ENCODE measurements around the gene FLNB. TPM values are rescaled to one million over a fixed set of nuclear protein-coding genes. Genes with fewer than 3 reads are reported as not detected.

Gene FLNB
- total RNA-seq, 1 experiment from 2014 or later = 309 TPM

GRCh38 chr3:58074116-58074715, 66.0 kb downstream of the FLNB start:
- H3K36me3 ChIP-seq (ENCODE audit: control insufficient read depth, insufficient read depth, low read length) = peaks cover 13% of the 10 kb centered on the region
- DNase-seq (ENCODE audit: low read depth, low spot score) = no peak
- peak overlapping the region; percentile 59 for H3K27ac ChIP-seq (ENCODE audit: low read length)
- intact Hi-C loops (cut with micrococcal nuclease; ENCODE audit: unreplicated experiment) = no loop called here
- no peaks in the 10 kb centered on the region for H3K27me3 ChIP-seq (ENCODE audit: control insufficient read depth, insufficient read depth, low read length)
- H3K4me3 ChIP-seq (ENCODE audit: low read depth in 2 of 2, low read length in 2 of 2) = no peak overlapping the region
- no peak for ATAC-seq
- BruUV-seq (replicated peaks) = no TSS peak
- CTCF ChIA-PET = no interaction called here
- no peak for TF ChIP-seq SIN3A (IDR thresholded peaks at IDR 0.05; ENCODE audit: borderline replicate concordance, insufficient read depth, low read depth, low read length)
- TF ChIP-seq TCF7L2 (IDR thresholded peaks at IDR 0.05; ENCODE audit: low read depth, low read length) = no peak
- TF ChIP-seq, protein P1, sequence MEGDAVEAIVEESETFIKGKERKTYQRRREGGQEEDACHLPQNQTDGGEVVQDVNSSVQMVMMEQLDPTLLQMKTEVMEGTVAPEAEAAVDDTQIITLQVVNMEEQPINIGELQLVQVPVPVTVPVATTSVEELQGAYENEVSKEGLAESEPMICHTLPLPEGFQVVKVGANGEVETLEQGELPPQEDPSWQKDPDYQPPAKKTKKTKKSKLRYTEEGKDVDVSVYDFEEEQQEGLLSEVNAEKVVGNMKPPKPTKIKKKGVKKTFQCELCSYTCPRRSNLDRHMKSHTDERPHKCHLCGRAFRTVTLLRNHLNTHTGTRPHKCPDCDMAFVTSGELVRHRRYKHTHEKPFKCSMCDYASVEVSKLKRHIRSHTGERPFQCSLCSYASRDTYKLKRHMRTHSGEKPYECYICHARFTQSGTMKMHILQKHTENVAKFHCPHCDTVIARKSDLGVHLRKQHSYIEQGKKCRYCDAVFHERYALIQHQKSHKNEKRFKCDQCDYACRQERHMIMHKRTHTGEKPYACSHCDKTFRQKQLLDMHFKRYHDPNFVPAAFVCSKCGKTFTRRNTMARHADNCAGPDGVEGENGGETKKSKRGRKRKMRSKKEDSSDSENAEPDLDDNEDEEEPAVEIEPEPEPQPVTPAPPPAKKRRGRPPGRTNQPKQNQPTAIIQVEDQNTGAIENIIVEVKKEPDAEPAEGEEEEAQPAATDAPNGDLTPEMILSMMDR (IDR thresholded peaks at IDR 0.05) = no peak
- TF ChIP-seq POLR2AphosphoS5 (IDR thresholded peaks at IDR 0.05; ENCODE audit: low read depth, low read length) = no peak
- TF ChIP-seq, protein P2, sequence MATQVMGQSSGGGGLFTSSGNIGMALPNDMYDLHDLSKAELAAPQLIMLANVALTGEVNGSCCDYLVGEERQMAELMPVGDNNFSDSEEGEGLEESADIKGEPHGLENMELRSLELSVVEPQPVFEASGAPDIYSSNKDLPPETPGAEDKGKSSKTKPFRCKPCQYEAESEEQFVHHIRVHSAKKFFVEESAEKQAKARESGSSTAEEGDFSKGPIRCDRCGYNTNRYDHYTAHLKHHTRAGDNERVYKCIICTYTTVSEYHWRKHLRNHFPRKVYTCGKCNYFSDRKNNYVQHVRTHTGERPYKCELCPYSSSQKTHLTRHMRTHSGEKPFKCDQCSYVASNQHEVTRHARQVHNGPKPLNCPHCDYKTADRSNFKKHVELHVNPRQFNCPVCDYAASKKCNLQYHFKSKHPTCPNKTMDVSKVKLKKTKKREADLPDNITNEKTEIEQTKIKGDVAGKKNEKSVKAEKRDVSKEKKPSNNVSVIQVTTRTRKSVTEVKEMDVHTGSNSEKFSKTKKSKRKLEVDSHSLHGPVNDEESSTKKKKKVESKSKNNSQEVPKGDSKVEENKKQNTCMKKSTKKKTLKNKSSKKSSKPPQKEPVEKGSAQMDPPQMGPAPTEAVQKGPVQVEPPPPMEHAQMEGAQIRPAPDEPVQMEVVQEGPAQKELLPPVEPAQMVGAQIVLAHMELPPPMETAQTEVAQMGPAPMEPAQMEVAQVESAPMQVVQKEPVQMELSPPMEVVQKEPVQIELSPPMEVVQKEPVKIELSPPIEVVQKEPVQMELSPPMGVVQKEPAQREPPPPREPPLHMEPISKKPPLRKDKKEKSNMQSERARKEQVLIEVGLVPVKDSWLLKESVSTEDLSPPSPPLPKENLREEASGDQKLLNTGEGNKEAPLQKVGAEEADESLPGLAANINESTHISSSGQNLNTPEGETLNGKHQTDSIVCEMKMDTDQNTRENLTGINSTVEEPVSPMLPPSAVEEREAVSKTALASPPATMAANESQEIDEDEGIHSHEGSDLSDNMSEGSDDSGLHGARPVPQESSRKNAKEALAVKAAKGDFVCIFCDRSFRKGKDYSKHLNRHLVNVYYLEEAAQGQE (IDR thresholded peaks at IDR 0.05; ENCODE audit: insufficient read depth in 1 of 2, low read depth in 2 of 2, low read length in 1 of 2) = no peak
- H3K9me3 ChIP-seq (ENCODE audit: control insufficient read depth, insufficient read depth, low read depth, low read length) = no peaks in the 10 kb centered on the region
- peaks cover 46% of the 10 kb centered on the region for H3K4me1 ChIP-seq (ENCODE audit: control insufficient read depth, insufficient read depth, low read length)
- in situ Hi-C loops (cut with HindIII; ENCODE audit: low pct_unique_long_range_greater_than_20kb, low sequenced_read_pairs) = no loop called here
- POLR2A ChIA-PET = no interaction called here

DNA sequence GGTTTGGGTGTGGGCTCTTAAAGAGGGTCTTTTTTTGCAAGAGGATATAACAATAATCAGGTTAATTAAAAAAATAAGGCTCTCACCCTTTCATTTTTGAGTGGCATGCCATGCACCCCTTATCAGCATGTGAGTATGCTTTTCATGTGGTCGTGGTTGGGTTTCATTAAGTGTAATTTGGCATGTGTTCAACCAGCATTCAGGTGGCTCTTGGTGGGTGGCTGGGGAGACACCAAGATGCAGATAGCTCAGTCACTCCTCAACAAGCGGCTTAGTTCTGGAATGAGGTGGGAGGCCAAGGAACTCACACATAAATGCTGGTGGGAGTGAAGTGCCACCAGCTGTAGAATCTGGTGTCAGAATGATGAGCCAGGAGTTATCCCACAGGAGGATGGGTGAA, 66.8 kb downstream of the FLNB start:
- CTCF ChIA-PET = no interaction called here
- H3K27ac ChIP-seq (ENCODE audit: low read length) = peak overlapping the region; percentile 59
- H3K36me3 ChIP-seq (ENCODE audit: control insufficient read depth, insufficient read depth, low read length) = peaks cover 13% of the 10 kb centered on the region
- no peaks in the 10 kb centered on the region for H3K27me3 ChIP-seq (ENCODE audit: control insufficient read depth, insufficient read depth, low read length)
- H3K4me1 ChIP-seq (ENCODE audit: control insufficient read depth, insufficient read depth, low read length) = peaks cover 46% of the 10 kb centered on the region
- TF ChIP-seq TCF7L2 (IDR thresholded peaks at IDR 0.05; ENCODE audit: low read depth, low read length) (no peak), POLR2AphosphoS5 (IDR thresholded peaks at IDR 0.05; ENCODE audit: low read depth, low read length) (no peak), SIN3A (IDR thresholded peaks at IDR 0.05; ENCODE audit: borderline replicate concordance, insufficient read depth, low read depth, low read length) (no peak)
- TF ChIP-seq, protein P2 (IDR thresholded peaks at IDR 0.05; ENCODE audit: insufficient read depth in 1 of 2, low read depth in 2 of 2, low read length in 1 of 2) = no peak
- TF ChIP-seq, protein P1 (IDR thresholded peaks at IDR 0.05) = no peak
- no peak for ATAC-seq
- DNase-seq (ENCODE audit: low read depth, low spot score) = no peak
- POLR2A ChIA-PET = no interaction called here
- no peaks in the 10 kb centered on the region for H3K9me3 ChIP-seq (ENCODE audit: control insufficient read depth, insufficient read depth, low read depth, low read length)
- BruUV-seq (replicated peaks) = no TSS peak
- no peak overlapping the region for H3K4me3 ChIP-seq (ENCODE audit: low read depth in 2 of 2, low read length in 2 of 2)
- intact Hi-C loops (cut with micrococcal nuclease; ENCODE audit: unreplicated experiment) (no loop called here), in situ Hi-C loops (cut with HindIII; ENCODE audit: low pct_unique_long_range_greater_than_20kb, low sequenced_read_pairs) (no loop called here)

Measured in Panc1 (cell line).